Measurements from ENCODE around the gene U2SURP. TPM values are rescaled to one million over a fixed set of nuclear protein-coding genes. Genes with fewer than 3 reads are reported as not detected.

U2SURP gene
- polyA plus RNA-seq, 10 donors = 62.9 to 105 (median 84.7) TPM

DNA sequence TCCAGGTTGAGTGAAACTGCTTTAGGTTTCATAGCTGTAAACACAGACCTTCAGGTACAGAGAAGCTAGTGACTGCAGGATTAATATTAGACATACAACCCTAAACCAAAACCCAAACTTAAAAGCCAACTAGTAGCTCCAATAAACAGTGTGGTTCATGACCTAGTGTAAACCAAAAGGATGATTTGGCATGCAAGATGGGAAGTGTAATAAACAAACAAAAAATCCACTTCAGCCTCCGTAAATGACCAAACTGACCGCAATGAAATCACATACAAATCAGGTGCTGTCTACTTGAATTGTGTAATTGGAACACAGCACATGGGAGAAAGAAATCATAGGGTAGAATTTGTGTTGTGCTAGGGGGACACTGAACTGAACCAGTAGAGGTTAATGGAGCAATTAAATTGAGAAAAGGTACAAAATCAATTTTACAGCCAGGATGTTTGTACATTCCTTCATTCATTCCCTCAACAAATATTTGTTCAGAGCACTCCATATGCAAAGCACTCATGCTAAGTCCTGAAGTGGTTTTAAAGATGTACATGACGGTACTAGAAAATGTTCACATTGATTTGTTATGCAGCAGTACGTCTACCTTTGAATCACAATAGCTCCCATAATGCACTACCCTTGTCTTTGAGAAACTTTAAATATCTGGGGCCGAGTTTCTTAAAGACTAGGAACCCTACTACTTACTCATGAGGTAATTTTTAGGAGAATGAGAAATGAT, 96.8 kb downstream of the U2SURP start:
- DNase-seq = no peak

DNA sequence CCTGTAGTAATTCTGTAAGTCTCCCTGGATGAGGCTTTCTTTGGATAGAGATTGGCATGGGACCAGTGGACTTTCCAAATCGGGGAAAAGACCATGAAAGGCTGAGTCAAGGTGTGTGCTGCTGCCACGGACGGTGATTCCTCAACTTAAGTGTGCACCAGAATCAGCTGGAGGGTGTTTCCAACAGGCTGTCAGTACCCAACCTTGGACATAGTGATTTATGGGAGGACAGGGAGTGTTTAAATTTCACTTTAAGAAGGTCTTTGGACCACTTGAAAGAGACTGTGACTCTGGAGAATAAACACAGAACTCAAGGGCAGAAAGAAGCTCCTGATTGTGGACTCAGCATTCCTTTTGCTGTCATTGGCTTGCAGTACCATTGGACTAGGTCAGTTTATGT, 97.8 kb downstream of the U2SURP start:
- no peak for DNase-seq

GRCh38 chr3:143099690-143100089, 98.3 kb downstream of the U2SURP start:
- DNase-seq = peak in 1 of 3 donors; percentile 15

- peak in 1 of 3 donors; percentile 40 for DNase-seq
Measured at GRCh38 chr3:143100451-143100850, 99.1 kb downstream of the U2SURP start.

DNA sequence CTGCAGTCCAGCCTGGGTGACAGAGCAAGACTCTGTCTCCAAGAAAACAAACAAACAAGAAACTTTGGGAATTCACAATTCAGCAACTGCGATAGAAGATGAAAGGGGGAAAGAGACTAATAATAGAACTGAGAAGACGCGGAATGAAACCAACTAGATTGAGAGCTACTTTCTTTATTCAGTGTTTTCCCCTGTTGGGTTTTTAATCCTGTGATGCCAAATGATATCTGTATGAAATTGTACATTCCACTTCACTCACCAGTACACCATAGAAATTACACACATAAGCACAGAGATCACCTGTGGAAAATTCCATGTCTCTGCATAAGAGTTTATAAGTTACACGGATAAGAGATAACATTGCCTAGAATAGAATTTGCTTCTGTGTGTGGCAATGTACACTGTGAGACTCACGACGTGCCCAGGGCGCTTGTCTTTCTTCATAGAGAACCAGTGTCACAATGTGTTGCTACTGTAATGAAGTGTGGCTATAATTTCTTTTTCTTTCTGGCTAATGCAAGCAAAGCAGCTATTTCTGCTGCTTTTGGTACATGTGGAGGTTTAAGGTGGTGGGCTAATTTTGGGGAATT, 100.5 kb downstream of the U2SURP start:
- no peak for DNase-seq

DNA sequence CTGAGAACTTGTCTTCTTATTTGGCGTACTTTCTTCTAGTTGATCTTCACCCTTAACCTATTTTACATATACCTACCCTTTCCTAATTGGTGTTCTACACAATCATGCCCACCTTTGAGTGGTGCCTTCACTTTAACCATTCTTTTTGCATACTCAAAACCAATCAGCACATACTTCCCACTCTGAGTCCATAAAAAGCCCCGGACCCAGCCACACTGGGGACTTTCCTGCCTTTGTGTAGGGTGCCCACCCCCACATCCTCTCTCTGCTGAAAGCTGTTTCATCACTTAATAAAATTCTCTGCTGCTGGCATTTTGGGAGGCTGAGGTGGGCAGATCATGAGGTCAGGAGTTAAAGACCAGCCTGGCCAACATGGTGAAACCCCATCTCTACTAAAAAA, 102.3 kb downstream of the U2SURP start:
- DNase-seq = no peak

GRCh38 chr3:143105170-143105569, 103.8 kb downstream of the U2SURP start:
- no peak for DNase-seq

DNA sequence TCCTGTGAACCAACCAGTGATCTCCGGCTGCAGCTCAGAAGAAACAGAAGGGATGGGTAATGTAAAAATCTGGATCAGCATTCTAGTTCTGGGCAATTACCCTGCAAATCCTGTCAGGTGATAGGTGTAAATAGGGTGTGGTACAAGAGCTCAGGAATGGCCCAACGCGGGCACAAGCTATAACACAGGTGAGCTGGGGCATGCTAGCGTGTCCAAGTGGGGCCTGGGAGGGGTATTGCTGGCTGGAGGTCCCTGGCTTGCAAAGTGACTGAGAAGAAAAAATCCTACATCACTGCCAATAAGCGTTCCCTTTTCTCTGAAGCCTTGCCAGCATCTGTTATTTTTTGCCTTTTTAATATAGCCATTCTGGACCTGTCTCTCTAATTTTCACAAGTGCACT, 108.5 kb downstream of the U2SURP start:
- no peak for DNase-seq

Other genes starting within 250 kb of the U2SURP start
- 1 to 10 TPM in 9 of 10 donors, under 1 TPM in 1; 0.81 to 3.4 (median 2.2) TPM for gene PCOLCE2, start 112.5 kb upstream of the U2SURP start, polyA plus RNA-seq (ENCODE audit: insufficient read length in 10 of 10)
- under 1 TPM in 2 of 10 donors, not detected in 8; 0.05 to 0.32 TPM for gene PAQR9, start 37.9 kb upstream of the U2SURP start, polyA plus RNA-seq (ENCODE audit: insufficient read length in 10 of 10)
- 10 to 100 TPM in 1 of 10 donors, 1 to 10 TPM in 9; 2.8 to 15.4 (median 5.4) TPM for gene CHST2, start 118.2 kb downstream of the U2SURP start, polyA plus RNA-seq (ENCODE audit: insufficient read length in 10 of 10)